GM21360 (cell line): ENCODE measurements around the gene VAC14.
"Not testable (repeated sequence)": the region's sequence is repeated elsewhere in the genome, so short reads cannot be mapped to it uniquely, and the experiment has no call there.

Source experiments
- ATAC-seq: cut with Tn5 transposase; IDR thresholded peaks from one replicate; pipeline ENCODE4 v1.9.1; 2021; ENCODE audit warnings: mild to moderate bottlenecking, moderate library complexity; ENCODE audit not compliant: unreplicated experiment

Gene VAC14

GRCh38 chr16:70745536-70746025 is 55.4 kb downstream of the VAC14 start:
- ATAC-seq, result no peak

DNA sequence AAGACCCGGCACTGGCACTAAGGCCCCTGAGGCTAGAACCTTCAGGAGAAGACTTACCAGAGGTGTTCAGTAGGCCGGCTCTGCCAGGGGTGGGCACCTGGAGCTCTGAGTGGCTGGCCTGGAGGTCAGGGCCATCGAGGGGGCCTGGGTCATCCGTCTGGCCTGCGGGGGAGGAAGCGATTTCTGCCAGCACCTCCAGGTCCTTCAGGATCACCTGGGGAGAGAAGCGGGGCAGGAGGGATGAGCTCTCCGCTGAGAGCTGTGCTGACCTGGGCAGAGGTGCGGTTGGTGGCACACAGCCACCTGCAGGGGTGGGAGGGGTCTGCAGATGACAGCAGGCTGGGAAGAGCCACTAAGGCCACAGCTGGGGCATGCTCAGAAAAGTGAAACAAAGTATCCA is 56.6 kb downstream of the VAC14 start:
- no peak for ATAC-seq

GRCh38 chr16:70743791-70744190 is 57.2 kb downstream of the VAC14 start:
- no peak for ATAC-seq

- ATAC-seq, result not testable (repeated sequence)
Measured at GRCh38 chr16:70742967-70743366, 58.0 kb downstream of the VAC14 start.

- no peak for ATAC-seq
Measured at GRCh38 chr16:70741783-70742125, 59.2 kb downstream of the VAC14 start.

- no peak for ATAC-seq
Measured at GRCh38 chr16:70740914-70741782, 59.8 kb downstream of the VAC14 start.

DNA sequence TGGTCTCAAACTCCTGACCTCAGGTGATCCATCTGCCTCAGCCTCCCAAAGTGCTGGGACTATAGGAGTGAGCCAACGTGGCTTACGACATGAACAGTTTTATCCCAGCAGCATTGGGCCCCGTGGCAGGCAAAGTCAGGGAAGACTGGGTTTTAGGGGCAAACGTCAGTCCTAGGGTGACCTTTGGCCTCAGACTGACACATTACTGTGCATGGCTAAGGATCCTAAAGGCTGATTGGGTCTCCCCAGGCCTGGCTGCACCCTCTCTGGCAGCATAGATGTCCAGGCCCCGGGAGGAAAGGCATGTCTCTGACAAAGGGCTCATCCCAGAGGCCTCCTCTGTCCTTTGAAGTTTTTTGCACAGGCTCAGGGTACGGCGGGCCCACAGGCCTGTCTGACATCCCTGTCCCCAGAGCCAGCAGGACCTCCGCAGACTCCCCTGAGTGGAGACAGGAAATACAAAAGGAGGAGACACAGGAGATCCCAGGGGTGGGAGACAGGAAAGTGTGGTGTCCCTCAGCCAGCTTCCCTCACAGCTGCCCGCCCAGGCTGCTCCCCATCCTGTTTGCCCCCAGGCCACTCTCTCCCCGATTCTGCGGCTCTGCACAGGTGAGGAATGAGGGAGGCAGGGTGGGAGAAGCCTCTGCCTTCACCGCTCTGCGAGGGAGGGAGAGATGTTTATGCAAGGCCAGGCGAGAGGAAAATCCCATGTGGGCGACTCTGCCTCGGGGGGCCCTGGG is 60.6 kb downstream of the VAC14 start:
- ATAC-seq, result no peak

DNA sequence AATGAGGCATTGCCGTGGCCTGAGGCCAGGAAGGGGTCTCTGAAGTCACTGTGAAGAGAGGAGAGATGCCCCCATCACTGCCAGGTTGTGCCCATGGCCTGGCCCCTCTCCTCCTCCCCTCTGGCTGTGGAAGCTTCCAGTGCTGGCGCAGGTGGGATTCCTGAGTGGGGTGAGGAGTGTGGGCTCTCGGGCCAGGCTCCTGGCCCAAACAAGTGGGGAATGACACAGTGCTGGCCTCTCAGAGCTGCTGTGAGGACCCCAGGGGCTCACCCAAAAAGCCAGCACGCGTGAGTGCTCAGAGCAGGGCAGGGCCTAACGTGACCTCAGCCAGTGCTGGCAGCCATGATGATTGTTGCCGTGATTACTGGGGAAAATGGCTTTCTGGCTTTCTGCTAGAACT is 61.6 kb downstream of the VAC14 start:
- ATAC-seq, result no peak

- no peak for ATAC-seq
Measured at GRCh38 chr16:70738083-70738977, 62.6 kb downstream of the VAC14 start.

DNA sequence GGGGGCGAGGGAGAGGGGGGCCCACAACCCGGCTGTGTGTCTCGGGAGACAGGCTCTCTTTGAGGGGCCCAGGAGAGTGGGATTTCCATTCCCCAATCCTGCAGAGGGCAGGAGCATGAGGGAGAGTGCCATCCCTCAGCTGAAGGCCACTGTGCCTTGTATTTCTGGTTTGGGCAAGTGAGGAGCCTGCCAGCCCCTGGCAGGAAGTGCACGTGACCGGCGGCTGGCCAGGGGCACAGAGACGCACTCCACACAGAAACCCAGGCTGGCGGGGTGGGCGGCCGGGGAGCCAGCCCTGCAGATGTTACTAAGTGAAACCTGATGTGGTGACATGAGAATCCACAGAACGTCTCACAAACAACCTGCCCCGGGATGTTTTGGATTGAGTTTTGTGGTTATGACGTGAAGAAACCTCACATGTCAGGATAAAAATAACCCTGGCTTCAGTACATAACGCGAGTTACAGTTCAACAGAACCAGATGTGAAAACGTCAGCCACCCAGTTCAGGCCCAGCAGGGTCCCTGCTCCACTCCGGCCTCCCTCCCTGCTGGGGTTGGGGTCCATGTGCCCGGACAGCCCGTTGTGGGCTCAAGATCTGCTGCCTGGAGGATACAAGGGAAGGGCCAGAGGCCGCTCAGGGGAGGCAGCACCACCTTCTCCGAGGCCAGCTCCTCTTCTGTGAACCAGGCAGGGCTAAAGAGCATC is 63.4 kb downstream of the VAC14 start:
- ATAC-seq, result peak; percentile 82

- no peak for ATAC-seq
Measured at GRCh38 chr16:70736465-70737376, 64.2 kb downstream of the VAC14 start.

GRCh38 chr16:70735141-70735979 is 65.6 kb downstream of the VAC14 start:
- ATAC-seq, result no peak

DNA sequence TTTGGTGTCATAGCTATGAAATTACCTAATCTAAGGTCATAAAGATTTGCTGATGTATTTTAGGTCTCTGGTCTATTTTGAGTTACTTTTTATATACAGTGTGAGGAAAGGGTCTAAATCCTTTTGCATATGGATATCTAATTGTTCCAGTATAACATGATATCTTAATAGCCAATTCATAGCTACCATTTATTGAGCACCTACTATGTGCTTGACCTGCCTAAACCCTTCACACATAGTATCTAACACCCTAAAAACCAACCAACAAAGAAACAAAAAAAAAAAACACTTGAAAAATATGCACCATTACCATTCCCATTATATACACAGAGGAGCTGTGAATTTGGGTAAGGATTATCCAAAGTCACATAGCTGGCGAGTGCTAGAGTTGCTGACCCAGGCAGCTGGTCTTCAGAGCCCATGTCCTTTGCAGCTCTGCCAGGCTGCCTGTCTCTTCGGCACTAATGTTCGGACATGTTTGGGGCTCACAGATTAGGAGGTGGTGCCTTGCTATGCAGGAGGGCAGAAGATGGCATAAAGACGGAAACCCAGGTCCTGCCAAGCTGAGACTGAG is 66.3 kb downstream of the VAC14 start:
- no peak for ATAC-seq

GRCh38 chr16:70730944-70731343 is 70.0 kb downstream of the VAC14 start:
- no peak for ATAC-seq

DNA sequence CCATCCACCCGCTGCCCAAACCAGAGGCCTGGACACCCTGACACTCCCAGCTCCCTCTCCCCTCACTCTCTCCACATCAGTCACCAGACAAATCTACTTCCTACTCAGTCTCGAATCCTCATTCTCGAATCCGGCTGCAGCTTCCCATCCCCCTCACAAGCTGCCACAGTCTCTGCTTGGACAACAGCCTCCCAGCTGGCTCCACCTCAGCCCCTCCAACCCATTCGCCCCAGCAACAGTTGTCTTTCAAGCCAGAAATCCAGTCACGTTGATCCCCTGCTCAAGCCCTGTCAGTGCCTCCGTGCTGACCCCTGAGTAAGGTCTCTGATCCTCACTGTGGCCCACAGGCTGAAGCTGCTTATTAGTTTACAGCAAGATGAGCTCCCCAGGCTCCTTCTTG is 70.9 kb downstream of the VAC14 start:
- no peak for ATAC-seq

- no peak for ATAC-seq
Measured at GRCh38 chr16:70729292-70729691, 71.7 kb downstream of the VAC14 start.

- no peak for ATAC-seq
Measured at GRCh38 chr16:70728150-70728549, 72.8 kb downstream of the VAC14 start.

GRCh38 chr16:70726892-70727361 is 74.0 kb downstream of the VAC14 start:
- no peak for ATAC-seq
